B cell (primary cell): Measurements from ENCODE around the gene MMP24.

Source experiments
- CTCF ChIP-seq: fragments of 200-600 bp; IDR thresholded peaks from one replicate; pipeline ENCODE4 v1.8.0; 2022; ENCODE audit warnings: antibody characterized with exemption, mild to moderate bottlenecking
- EZH2 ChIP-seq: IDR thresholded peaks from 2 replicates; pipeline ENCODE4 v1.6.1; 2012; ENCODE audit warnings: borderline replicate concordance, low read depth, mild to moderate bottlenecking, moderate library complexity, low read length; ENCODE audit not compliant: insufficient read depth, poor library complexity, severe bottlenecking

GRCh38 chr20:35280523-35280922, 54.0 kb downstream of the MMP24 start:
- TF ChIP-seq CTCF (no peak), EZH2 (no peak)
